ENCODE data around the gene NKTR.
A peak's percentile ranks its signal among the peaks of the same experiment; 100 is the strongest.

Gene NKTR

GRCh38 chr3:42684632-42685362, 84.3 kb downstream of the NKTR start:
- no peak for TF ChIP-seq CTCF (IDR thresholded peaks at IDR 0.05; ENCODE audit: extremely low read depth, insufficient read depth, missing control alignments)
- DNase-seq (ENCODE audit: low spot score) = peak; percentile 30
- in situ Hi-C loops (cut with MboI; ENCODE audit: low pct_unique_long_range_greater_than_20kb, low sequenced_read_pairs, unreplicated experiment) = no loop called here

DNA sequence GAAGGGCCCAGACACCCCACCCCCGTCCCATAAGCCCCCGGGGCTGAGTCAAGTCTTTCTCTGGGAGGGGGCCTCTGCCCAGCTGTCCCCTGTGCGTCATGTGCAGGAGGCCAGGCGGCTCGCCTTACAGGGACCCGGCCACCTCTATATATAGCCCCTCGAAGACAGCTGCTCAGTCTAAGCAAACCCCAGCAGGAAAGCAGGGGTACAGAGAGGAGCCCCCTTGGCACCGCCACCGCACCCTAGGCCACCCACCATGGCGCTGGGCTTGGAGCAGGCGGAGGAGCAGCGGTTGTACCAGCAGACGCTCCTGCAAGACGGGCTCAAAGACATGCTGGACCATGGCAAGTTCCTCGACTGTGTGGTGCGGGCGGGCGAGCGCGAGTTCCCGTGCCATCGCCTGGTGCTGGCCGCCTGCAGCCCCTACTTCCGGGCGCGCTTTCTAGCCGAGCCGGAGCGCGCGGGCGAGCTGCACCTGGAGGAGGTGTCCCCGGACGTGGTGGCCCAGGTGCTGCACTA, 84.9 kb downstream of the NKTR start, which contains the start of gene KLHL40:
Gene KLHL40, plus strand, starts transcription at position 175 of the 519 bp plus-strand sequence. Its CDS starts 82 bp downstream, at position 257.
- in situ Hi-C loops (cut with MboI; ENCODE audit: low pct_unique_long_range_greater_than_20kb, low sequenced_read_pairs, unreplicated experiment) = no loop called here
- TF ChIP-seq CTCF (IDR thresholded peaks at IDR 0.05; ENCODE audit: extremely low read depth, insufficient read depth, missing control alignments) = no peak
- DNase-seq (ENCODE audit: low spot score) = peak; percentile 26

- in situ Hi-C loops (cut with MboI; ENCODE audit: low pct_unique_long_range_greater_than_20kb, low sequenced_read_pairs, unreplicated experiment) = no loop called here
- no peak for DNase-seq (ENCODE audit: low spot score)
- no peak for TF ChIP-seq CTCF (IDR thresholded peaks at IDR 0.05; ENCODE audit: extremely low read depth, insufficient read depth, missing control alignments)
Observed at GRCh38 chr3:42685891-42686820, 85.7 kb downstream of the NKTR start.

- in situ Hi-C loops (cut with MboI; ENCODE audit: low pct_unique_long_range_greater_than_20kb, low sequenced_read_pairs, unreplicated experiment) = no loop called here
Observed at GRCh38 chr3:42686832-42687650, 86.6 kb downstream of the NKTR start.

GRCh38 chr3:42688016-42688415, 87.5 kb downstream of the NKTR start:
- no peak for DNase-seq (ENCODE audit: low spot score)
- in situ Hi-C loops (cut with MboI; ENCODE audit: low pct_unique_long_range_greater_than_20kb, low sequenced_read_pairs, unreplicated experiment) = no loop called here
- TF ChIP-seq CTCF (IDR thresholded peaks at IDR 0.05; ENCODE audit: extremely low read depth, insufficient read depth, missing control alignments) = no peak

More at GRCh38 chr3:42686832-42687650, 86.6 kb downstream of the NKTR start:
- no peak for DNase-seq (ENCODE audit: low spot score)
- no peak for TF ChIP-seq CTCF (IDR thresholded peaks at IDR 0.05; ENCODE audit: extremely low read depth, insufficient read depth, missing control alignments)

All from GM13977 (cell line).